SU-DHL-6 (cell line): ENCODE data around the gene AGAP6.
"Not testable (repeated sequence)": the region's sequence is repeated elsewhere in the genome, so short reads cannot be mapped to it uniquely, and the experiment has no call there.

Source experiments
- H2AFZ ChIP-seq: fragments of 200-600 bp; sonication (generic); 2 replicates; pipeline ENCODE4 v1.6.1; 2014; ENCODE audit warnings: low read depth, mild to moderate bottlenecking, moderate library complexity, mixed read lengths, antibody characterized with exemption, low read length; ENCODE audit not compliant: severe bottlenecking
- H3F3A ChIP-seq: fragments of 200-600 bp; shearing (Covaris generic); 2 replicates; pipeline ENCODE4 v1.6.0; 2016; ENCODE audit warnings: antibody characterized with exemption, mild to moderate bottlenecking; ENCODE audit not compliant: insufficient read depth
- H3K27ac ChIP-seq: fragments of 200-600 bp; sonication (generic); 2 replicates; pipeline ENCODE4 v1.5.1; 2016; ENCODE audit warnings: low read depth, mild to moderate bottlenecking, low read length, moderate library complexity, mixed read lengths
- H3K27me3 ChIP-seq: fragments of 200-600 bp; sonication (generic), shearing (Covaris generic); 2 replicates; pipeline ENCODE4 v1.6.0; 2014; ENCODE audit warnings: mild to moderate bottlenecking, low read length
- H3K36me3 ChIP-seq: fragments of 200-600 bp; sonication (generic); 2 replicates; pipeline ENCODE4 v1.6.1; 2014; ENCODE audit warnings: mild to moderate bottlenecking, low read length, mixed read lengths
- H3K4me2 ChIP-seq: fragments of 300-600, 200-600 bp; shearing (Covaris generic), sonication (generic); 2 replicates; pipeline ENCODE4 v1.6.0; 2014; ENCODE audit warnings: low read length, low read depth, mild to moderate bottlenecking; ENCODE audit not compliant: poor library complexity, severe bottlenecking
- H3K4me3 ChIP-seq: fragments of 200-600 bp; sonication (generic); 2 replicates; pipeline ENCODE4 v1.5.1; 2014; ENCODE audit warnings: antibody characterized with exemption, low read length, mild to moderate bottlenecking, mixed read lengths; ENCODE audit not compliant: insufficient read depth, poor library complexity, severe bottlenecking
- H3K79me2 ChIP-seq: fragments of 200-600 bp; sonication (generic); 2 replicates; pipeline ENCODE4 v1.6.1; 2014; ENCODE audit warnings: mild to moderate bottlenecking, low read length, moderate library complexity; ENCODE audit not compliant: insufficient read depth
- H3K9ac ChIP-seq: fragments of 200-600 bp; sonication (generic); 2 replicates; pipeline ENCODE4 v1.7.0; 2014; ENCODE audit warnings: mild to moderate bottlenecking, low read length
- H3K9me2 ChIP-seq: fragments of 200-600 bp; sonication (generic); replicated peaks from 2 replicates; pipeline ENCODE4 v1.6.1; 2014; ENCODE audit warnings: low read length; ENCODE audit not compliant: insufficient read depth
- H3K9me3 ChIP-seq: fragments of 200-600 bp; sonication (generic); 2 replicates; pipeline ENCODE4 v1.6.1; 2014; ENCODE audit warnings: low read length, mixed read lengths; ENCODE audit not compliant: insufficient read depth
- H4K20me1 ChIP-seq: fragments of 200-600 bp; sonication (generic); 2 replicates; pipeline ENCODE4 v1.6.1; 2014; ENCODE audit warnings: low read depth, mild to moderate bottlenecking, antibody characterized with exemption, low read length, moderate library complexity, mixed read lengths
- CTCF ChIP-seq: fragments of 200-600 bp; sonication (generic); IDR thresholded peaks from one replicate; pipeline ENCODE4 v1.5.1; 2017; ENCODE audit warnings: antibody characterized with exemption, mild to moderate bottlenecking, low read length, moderate library complexity; ENCODE audit not compliant: insufficient read depth, poor library complexity, severe bottlenecking
- EZH2phosphoT487 ChIP-seq: fragments of 200-600 bp; sonication (generic), shearing (Covaris generic); conservative IDR thresholded peaks from 2 replicates; pipeline ENCODE4 v1.6.1; 2018; ENCODE audit warnings: mild to moderate bottlenecking, antibody characterized with exemption, low read length, moderate library complexity, mixed read lengths

Gene AGAP6

DNA sequence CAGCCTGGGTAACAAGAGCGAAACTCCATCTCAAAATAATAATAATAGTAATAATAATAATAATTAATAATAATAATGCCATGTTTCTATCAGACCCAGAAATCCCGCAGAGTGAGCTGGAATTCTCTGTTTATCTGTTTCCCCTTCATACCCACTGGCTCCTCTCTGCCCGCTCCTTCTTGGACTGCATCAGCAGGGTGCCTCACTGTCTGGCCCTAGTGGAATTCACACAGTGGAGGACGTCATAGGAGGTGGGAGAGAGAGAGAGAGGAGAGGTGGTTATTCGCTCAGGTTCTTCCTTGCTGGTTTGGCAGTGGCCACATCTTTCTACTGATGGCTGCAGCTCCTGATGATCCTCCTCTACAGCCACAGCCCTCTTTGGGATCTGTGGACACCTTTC is 28.7 kb downstream of the AGAP6 start:
- H3K4me3 ChIP-seq, H3K36me3 ChIP-seq, H3K27ac ChIP-seq, H3K27me3 ChIP-seq, H3K79me2 ChIP-seq, H3K9me2 ChIP-seq, H3F3A ChIP-seq, H4K20me1 ChIP-seq, H2AFZ ChIP-seq, H3K9me3 ChIP-seq, H3K4me2 ChIP-seq, H3K9ac ChIP-seq: not testable (repeated sequence)

- not testable (repeated sequence) for H2AFZ ChIP-seq, H4K20me1 ChIP-seq, H3K4me2 ChIP-seq, H3K9me3 ChIP-seq, H3K79me2 ChIP-seq, H3K9ac ChIP-seq, H3K36me3 ChIP-seq, H3K27ac ChIP-seq, H3K27me3 ChIP-seq, H3K9me2 ChIP-seq, H3F3A ChIP-seq, H3K4me3 ChIP-seq
These were observed 29.4 kb downstream of the AGAP6 start for GRCh38 chr10:50017646-50018045.

DNA sequence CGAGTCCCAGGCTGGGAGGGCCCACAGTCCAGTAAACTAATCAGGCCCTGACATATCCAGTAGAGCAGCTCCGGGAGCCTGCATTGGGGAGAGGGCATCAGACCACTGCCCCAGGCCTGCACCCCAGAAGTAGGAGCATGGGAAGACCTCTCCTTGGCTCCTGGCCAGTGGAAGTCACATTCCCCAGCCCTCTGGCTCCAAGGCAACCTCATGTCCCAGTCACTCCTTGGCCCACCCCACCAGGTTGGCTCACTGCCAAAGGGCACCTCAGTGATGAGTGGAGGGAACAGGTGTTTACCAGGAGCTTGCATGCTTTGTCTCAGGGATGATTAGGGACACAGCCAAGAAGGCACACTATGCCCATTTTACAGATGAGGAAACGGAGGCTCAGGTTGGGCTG is 31.1 kb downstream of the AGAP6 start:
- H3K9me3 ChIP-seq, H3K4me2 ChIP-seq, H3K79me2 ChIP-seq, H4K20me1 ChIP-seq, H3K27me3 ChIP-seq, H3K36me3 ChIP-seq, H3K4me3 ChIP-seq, H3K9me2 ChIP-seq, H3K9ac ChIP-seq, H3K27ac ChIP-seq, H2AFZ ChIP-seq, H3F3A ChIP-seq: not testable (repeated sequence)

GRCh38 chr10:50020451-50021024 is 32.3 kb downstream of the AGAP6 start:
- not testable (repeated sequence) for H3K36me3 ChIP-seq, H3K4me2 ChIP-seq, H2AFZ ChIP-seq, H3K79me2 ChIP-seq, H3F3A ChIP-seq, H3K4me3 ChIP-seq, H4K20me1 ChIP-seq, H3K9ac ChIP-seq, H3K27me3 ChIP-seq, H3K9me3 ChIP-seq, H3K9me2 ChIP-seq, H3K27ac ChIP-seq

GRCh38 chr10:50021646-50022045 is 33.4 kb downstream of the AGAP6 start:
- Histone ChIP-seq H3K4me3 (no peak overlapping the region), H3K36me3 (no peaks in the 10 kb centered on the region), H3F3A (no peaks in the 10 kb centered on the region), H3K27ac (no peak overlapping the region), H3K9me2 (no peaks in the 10 kb centered on the region), H2AFZ (no peak overlapping the region), H3K79me2 (no peaks in the 10 kb centered on the region), H4K20me1 (no peaks in the 10 kb centered on the region), H3K4me2 (no peak overlapping the region), H3K27me3 (no peaks in the 10 kb centered on the region), H3K9ac (no peak overlapping the region), H3K9me3 (no peaks in the 10 kb centered on the region)
- TF ChIP-seq CTCF (no peak), EZH2phosphoT487 (no peak)

DNA sequence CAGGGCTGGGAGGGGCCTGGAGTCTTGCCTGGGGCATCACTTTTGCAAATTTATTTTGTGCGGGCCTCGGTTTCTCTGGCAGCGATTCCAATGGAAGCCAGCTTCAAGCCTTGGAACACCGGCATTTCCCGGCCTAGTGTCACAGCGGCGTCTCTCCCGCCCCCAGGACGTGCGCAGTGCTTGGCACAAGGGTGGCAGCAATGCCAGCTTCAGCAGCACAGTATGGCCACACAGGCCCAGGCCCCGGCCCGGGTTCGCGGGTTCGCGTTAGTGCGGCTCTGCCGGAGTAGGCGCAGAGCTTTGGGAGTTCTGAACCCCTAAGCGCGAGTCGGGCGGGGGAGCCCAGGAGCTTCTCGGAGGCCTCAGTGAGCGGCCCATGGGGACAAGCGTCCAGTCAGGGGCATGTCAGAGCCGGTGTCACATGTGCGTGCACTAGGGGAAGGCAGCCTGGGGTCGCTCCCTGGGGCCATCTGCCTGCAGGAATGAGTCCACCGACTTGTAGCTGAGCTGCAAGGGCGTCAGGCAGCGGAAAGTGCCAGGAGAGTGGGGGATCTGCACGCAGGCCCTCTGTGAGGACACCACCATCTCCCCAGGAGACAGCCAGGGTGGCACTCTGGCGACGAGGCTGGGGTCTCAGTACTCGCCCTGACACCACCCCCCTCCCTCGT is 36.6 kb downstream of the AGAP6 start:
- not testable (repeated sequence) for H3K9me3 ChIP-seq, H2AFZ ChIP-seq, H3K4me2 ChIP-seq, H3K36me3 ChIP-seq, H3K9ac ChIP-seq, H3K9me2 ChIP-seq, H3K4me3 ChIP-seq, H4K20me1 ChIP-seq, H3K27ac ChIP-seq, H3K27me3 ChIP-seq, H3F3A ChIP-seq, H3K79me2 ChIP-seq
